HepG2 (cell line): ENCODE measurements around the gene PCYT2. TPM values are rescaled to one million over a fixed set of nuclear protein-coding genes. Genes with fewer than 3 reads are reported as not detected.

Experiments
- GTF3A ChIP-seq: sonication (generic); formaldehyde crosslinking; conservative IDR thresholded peaks from 2 replicates; pipeline ENCODE4 v1.4.0; 2020; ENCODE audit warnings: mild to moderate bottlenecking, missing genetic modification reagents
- GZF1 ChIP-seq: sonication (generic); formaldehyde crosslinking; IDR thresholded peaks from 2 replicates; pipeline ENCODE4 v1.5.1; 2020; ENCODE audit warnings: mild to moderate bottlenecking, missing genetic modification reagents
- HNRNPLL ChIP-seq: fragments of 200-400 bp; formaldehyde crosslinking; IDR thresholded peaks from 2 replicates; pipeline ENCODE4 v1.6.1; 2017; ENCODE audit warnings: mild to moderate bottlenecking, low read depth, low read length; ENCODE audit not compliant: poor library complexity, severe bottlenecking
- NR2F6 ChIP-seq, 2 experiments: IDR thresholded peaks; 2 replicates each; pipeline ENCODE4 v1.6.1; 2016; ENCODE audit warnings: antibody characterized with exemption in 1 of 2, mild to moderate bottlenecking in 1 of 2
- ZMAT3 ChIP-seq: sonication (generic); formaldehyde crosslinking; conservative IDR thresholded peaks from 2 replicates; pipeline ENCODE4 v1.7.0; 2021; ENCODE audit warnings: missing genetic modification reagents
- ZMYM4 ChIP-seq: sonication (generic); formaldehyde crosslinking; IDR thresholded peaks from 2 replicates; pipeline ENCODE4 v1.8.1; 2023; ENCODE audit warnings: mild to moderate bottlenecking, missing genetic modification reagents
- ZNF232 ChIP-seq: sonication (generic); formaldehyde crosslinking; IDR thresholded peaks from 2 replicates; pipeline ENCODE4 v1.4.0; 2020; ENCODE audit warnings: missing genetic modification reagents, borderline replicate concordance
- ZNF468 ChIP-seq: sonication (generic); formaldehyde crosslinking; IDR thresholded peaks from 2 replicates; pipeline ENCODE4 v1.8.0; 2022; ENCODE audit warnings: mild to moderate bottlenecking, moderate library complexity, missing genetic modification reagents
- ZNF605 ChIP-seq: sonication (generic); formaldehyde crosslinking; IDR thresholded peaks from 2 replicates; pipeline ENCODE4 v1.8.0; 2022; ENCODE audit warnings: mild to moderate bottlenecking, missing genetic modification reagents
- ZNF672 ChIP-seq: sonication (generic); formaldehyde crosslinking; IDR thresholded peaks from 2 replicates; pipeline ENCODE4 v1.8.1; 2022; ENCODE audit warnings: missing genetic modification reagents
- ZNF816 ChIP-seq: sonication (generic); formaldehyde crosslinking; IDR thresholded peaks from 2 replicates; pipeline ENCODE4 v1.8.0; 2022; ENCODE audit warnings: missing genetic modification reagents, mild to moderate bottlenecking, borderline replicate concordance
- ZZZ3 ChIP-seq: sonication (generic); formaldehyde crosslinking; IDR thresholded peaks from 2 replicates; pipeline ENCODE4 v1.4.0; 2020; ENCODE audit warnings: missing genetic modification reagents, mild to moderate bottlenecking, borderline replicate concordance
- polyA plus RNA-seq, 8 experiments: library from polyadenylated mRNA; depleted of rRNA in 3 of 8; stranded (reverse) in 7 of 8; unstranded in 1 of 8; fragments of >200 nt; fragmentation: Illumina TruSeq in 4 of 8; extraction: Trizol in 4 of 8; gene quantifications; 2 replicates each; pipeline versions ENCODE4 v1.2.1 to v1.2.3, GENCODE V29; 2011 to 2016; ENCODE audit warnings: low read depth in 4 of 8, missing spikeins in 1 of 8, mixed read lengths in 1 of 8; ENCODE audit not compliant: insufficient read depth in 1 of 8
- total RNA-seq, 5 experiments: library from RNA; depleted of rRNA; stranded (reverse); fragments of >200 nt; fragmentation: Illumina TruSeq; extraction: Trizol; gene quantifications; 2 replicates each; pipeline ENCODE4 v1.2.3, GENCODE V29; 2016; ENCODE audit warnings: low read depth in 1 of 5
- TF ChIP-seq, protein P1 (sequence below): sonication (generic); formaldehyde crosslinking; IDR thresholded peaks from 2 replicates; pipeline ENCODE4 v1.5.1; 2020; ENCODE audit warnings: mild to moderate bottlenecking, missing genetic modification reagents
- TF ChIP-seq, protein P2 (sequence below): IDR thresholded peaks from 2 replicates; pipeline ENCODE4 v1.6.1; 2016; ENCODE audit warnings: low read depth, borderline replicate concordance
- TF ChIP-seq, protein P3 (sequence below): sonication (generic); formaldehyde crosslinking; IDR thresholded peaks from 2 replicates; pipeline ENCODE4 v1.4.0; 2020; ENCODE audit warnings: low read depth, mild to moderate bottlenecking, missing genetic modification reagents
- TF ChIP-seq, protein P4 (sequence below): sonication (generic); formaldehyde crosslinking; IDR thresholded peaks from 2 replicates; pipeline ENCODE4 v1.8.1; 2023; ENCODE audit warnings: mild to moderate bottlenecking, missing genetic modification reagents, borderline replicate concordance
- TF ChIP-seq, protein P5 (sequence below), 2 experiments: fragments of 450-650 bp in 1 of 2; sonication (generic) in 1 of 2; formaldehyde crosslinking; IDR thresholded peaks; 2 replicates each; pipeline versions ENCODE4 v1.5.0 to v1.8.0; 2020 to 2022; ENCODE audit warnings: mild to moderate bottlenecking in 1 of 2, missing genetic modification reagents in 1 of 2
- TF ChIP-seq, protein P6 (sequence below): sonication (generic); formaldehyde crosslinking; IDR thresholded peaks from 2 replicates; pipeline ENCODE4 v1.4.0; 2020; ENCODE audit warnings: mild to moderate bottlenecking, missing genetic modification reagents, borderline replicate concordance

PCYT2 gene
- total and polyA plus RNA-seq, 2 of the 13 experiments (the other 11 are each of a cell fraction or from before 2014, with no cell fraction given) = 147 to 297 TPM

DNA sequence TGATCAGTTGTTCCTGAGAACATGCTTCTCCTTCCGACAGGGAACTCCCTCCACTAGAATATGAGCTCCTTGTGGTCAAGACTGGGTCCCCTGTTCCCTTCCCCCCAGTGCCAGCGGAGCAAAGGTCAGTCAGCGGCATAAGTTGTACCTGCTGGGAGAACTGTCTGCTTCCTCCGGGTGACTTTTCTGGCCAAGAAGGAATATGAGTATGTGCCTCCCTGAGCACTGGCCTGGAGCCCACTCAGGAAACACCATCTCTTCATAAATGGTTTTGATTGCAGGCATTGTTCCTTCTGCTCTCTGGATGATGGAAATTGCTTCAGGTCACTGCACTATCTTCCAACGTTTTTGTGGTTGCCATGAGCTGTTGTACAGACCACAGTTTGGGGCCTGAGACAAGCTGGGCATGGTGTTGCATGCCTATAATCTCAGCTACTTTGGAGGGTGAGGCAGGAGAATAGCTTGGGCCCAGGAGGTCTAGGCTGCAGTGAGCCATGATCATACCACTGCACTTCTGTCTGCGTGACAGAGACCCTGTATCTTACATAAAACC, 48.0 kb downstream of the PCYT2 start (continued):
- TF ChIP-seq HNRNPLL = no peak
- TF ChIP-seq, protein P1, sequence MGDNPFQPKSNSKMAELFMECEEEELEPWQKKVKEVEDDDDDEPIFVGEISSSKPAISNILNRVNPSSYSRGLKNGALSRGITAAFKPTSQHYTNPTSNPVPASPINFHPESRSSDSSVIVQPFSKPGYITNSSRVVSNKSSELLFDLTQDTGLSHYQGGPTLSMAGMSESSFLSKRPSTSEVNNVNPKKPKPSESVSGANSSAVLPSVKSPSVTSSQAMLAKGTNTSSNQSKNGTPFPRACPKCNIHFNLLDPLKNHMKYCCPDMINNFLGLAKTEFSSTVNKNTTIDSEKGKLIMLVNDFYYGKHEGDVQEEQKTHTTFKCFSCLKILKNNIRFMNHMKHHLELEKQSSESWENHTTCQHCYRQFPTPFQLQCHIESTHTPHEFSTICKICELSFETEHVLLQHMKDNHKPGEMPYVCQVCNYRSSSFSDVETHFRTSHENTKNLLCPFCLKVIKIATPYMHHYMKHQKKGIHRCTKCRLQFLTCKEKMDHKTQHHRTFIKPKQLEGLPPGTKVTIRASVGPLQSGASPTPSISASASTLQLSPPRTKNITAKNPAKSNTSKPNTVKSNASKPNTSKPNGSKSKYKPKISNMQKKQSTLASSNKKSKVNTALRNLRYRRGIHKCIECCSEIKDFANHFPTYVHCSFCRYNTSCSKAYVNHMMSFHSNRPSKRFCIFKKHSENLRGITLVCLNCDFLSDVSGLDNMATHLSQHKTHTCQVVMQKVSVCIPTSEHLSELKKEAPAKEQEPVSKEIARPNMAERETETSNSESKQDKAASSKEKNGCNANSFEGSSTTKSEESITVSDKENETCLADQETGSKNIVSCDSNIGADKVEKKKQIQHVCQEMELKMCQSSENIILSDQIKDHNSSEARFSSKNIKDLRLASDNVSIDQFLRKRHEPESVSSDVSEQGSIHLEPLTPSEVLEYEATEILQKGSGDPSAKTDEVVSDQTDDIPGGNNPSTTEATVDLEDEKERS (CRISPR knock-in tag) = no peak
- no peak; the same call in 1 of the 2 replicates for TF ChIP-seq ZNF816 (CRISPR knock-in tag)
- TF ChIP-seq, protein P2, sequence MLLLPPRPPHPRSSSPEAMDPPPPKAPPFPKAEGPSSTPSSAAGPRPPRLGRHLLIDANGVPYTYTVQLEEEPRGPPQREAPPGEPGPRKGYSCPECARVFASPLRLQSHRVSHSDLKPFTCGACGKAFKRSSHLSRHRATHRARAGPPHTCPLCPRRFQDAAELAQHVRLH (CRISPR knock-in tag) = no peak
- TF ChIP-seq, protein P3, sequence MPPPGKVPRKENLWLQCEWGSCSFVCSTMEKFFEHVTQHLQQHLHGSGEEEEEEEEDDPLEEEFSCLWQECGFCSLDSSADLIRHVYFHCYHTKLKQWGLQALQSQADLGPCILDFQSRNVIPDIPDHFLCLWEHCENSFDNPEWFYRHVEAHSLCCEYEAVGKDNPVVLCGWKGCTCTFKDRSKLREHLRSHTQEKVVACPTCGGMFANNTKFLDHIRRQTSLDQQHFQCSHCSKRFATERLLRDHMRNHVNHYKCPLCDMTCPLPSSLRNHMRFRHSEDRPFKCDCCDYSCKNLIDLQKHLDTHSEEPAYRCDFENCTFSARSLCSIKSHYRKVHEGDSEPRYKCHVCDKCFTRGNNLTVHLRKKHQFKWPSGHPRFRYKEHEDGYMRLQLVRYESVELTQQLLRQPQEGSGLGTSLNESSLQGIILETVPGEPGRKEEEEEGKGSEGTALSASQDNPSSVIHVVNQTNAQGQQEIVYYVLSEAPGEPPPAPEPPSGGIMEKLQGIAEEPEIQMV (CRISPR knock-in tag) = no peak
- TF ChIP-seq, protein P4, sequence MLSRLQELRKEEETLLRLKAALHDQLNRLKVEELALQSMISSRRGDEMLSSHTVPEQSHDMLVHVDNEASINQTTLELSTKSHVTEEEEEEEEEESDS = no peak
- TF ChIP-seq, protein P5, sequence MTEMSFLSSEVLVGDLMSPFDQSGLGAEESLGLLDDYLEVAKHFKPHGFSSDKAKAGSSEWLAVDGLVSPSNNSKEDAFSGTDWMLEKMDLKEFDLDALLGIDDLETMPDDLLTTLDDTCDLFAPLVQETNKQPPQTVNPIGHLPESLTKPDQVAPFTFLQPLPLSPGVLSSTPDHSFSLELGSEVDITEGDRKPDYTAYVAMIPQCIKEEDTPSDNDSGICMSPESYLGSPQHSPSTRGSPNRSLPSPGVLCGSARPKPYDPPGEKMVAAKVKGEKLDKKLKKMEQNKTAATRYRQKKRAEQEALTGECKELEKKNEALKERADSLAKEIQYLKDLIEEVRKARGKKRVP (CRISPR knock-in tag; IDR thresholded peaks at IDR 0.05) = no peak
- TF ChIP-seq ZNF605 (CRISPR knock-in tag) = peak; percentile 39; the same call in 1 of the 2 replicates
- TF ChIP-seq ZNF468 (CRISPR knock-in tag) = no peak
- peak; percentile 38; the same call in 1 of the 2 replicates for TF ChIP-seq ZZZ3 (CRISPR knock-in tag)
- no peak for TF ChIP-seq NR2F6 (IDR thresholded peaks at IDR 0.05)
- TF ChIP-seq NR2F6 (CRISPR knock-in tag; IDR thresholded peaks at IDR 0.05) = 0 out of 2 replicates have a peak, but pooled peaks have one; percentile 5
- TF ChIP-seq, protein P6, sequence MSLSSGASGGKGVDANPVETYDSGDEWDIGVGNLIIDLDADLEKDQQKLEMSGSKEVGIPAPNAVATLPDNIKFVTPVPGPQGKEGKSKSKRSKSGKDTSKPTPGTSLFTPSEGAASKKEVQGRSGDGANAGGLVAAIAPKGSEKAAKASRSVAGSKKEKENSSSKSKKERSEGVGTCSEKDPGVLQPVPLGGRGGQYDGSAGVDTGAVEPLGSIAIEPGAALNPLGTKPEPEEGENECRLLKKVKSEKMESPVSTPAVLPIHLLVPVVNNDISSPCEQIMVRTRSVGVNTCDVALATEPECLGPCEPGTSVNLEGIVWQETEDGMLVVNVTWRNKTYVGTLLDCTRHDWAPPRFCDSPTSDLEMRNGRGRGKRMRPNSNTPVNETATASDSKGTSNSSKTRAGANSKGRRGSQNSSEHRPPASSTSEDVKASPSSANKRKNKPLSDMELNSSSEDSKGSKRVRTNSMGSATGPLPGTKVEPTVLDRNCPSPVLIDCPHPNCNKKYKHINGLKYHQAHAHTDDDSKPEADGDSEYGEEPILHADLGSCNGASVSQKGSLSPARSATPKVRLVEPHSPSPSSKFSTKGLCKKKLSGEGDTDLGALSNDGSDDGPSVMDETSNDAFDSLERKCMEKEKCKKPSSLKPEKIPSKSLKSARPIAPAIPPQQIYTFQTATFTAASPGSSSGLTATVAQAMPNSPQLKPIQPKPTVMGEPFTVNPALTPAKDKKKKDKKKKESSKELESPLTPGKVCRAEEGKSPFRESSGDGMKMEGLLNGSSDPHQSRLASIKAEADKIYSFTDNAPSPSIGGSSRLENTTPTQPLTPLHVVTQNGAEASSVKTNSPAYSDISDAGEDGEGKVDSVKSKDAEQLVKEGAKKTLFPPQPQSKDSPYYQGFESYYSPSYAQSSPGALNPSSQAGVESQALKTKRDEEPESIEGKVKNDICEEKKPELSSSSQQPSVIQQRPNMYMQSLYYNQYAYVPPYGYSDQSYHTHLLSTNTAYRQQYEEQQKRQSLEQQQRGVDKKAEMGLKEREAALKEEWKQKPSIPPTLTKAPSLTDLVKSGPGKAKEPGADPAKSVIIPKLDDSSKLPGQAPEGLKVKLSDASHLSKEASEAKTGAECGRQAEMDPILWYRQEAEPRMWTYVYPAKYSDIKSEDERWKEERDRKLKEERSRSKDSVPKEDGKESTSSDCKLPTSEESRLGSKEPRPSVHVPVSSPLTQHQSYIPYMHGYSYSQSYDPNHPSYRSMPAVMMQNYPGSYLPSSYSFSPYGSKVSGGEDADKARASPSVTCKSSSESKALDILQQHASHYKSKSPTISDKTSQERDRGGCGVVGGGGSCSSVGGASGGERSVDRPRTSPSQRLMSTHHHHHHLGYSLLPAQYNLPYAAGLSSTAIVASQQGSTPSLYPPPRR (CRISPR knock-in tag) = 0 out of 2 replicates have a peak, but pooled peaks have one; percentile 10
- no peak for TF ChIP-seq ZMAT3 (CRISPR knock-in tag)
- no peak; the same call in 1 of the 2 replicates for TF ChIP-seq ZNF232 (CRISPR knock-in tag)
- TF ChIP-seq ZNF672 (CRISPR knock-in tag) = no peak
- TF ChIP-seq GZF1 = no peak
- no peak for TF ChIP-seq ZMYM4 (CRISPR knock-in tag)
- 0 out of 2 replicates have a peak, but pooled peaks have one; percentile 78 for TF ChIP-seq GTF3A
